K562 (cell line): ENCODE results near the gene NR0B2. TPM values are rescaled to one million over a fixed set of nuclear protein-coding genes. Genes with fewer than 3 reads are reported as not detected.

Experiments
- CEBPB ChIP-seq: fragments of 450-650 bp; IDR thresholded peaks from 2 replicates; pipeline ENCODE4 v1.6.1; 2016; ENCODE audit warnings: missing genetic modification characterization, missing compliant biosample characterization
- ELK3 ChIP-seq: fragments of 450-650 bp; formaldehyde crosslinking; IDR thresholded peaks from 2 replicates; pipeline ENCODE4 v1.4.0; 2020; ENCODE audit warnings: mild to moderate bottlenecking
- GATA2 ChIP-seq: sonication (generic); formaldehyde crosslinking; IDR thresholded peaks from 2 replicates; pipeline ENCODE4 v1.4.0; 2020; ENCODE audit warnings: mild to moderate bottlenecking, missing genetic modification reagents
- GTF2F1 ChIP-seq: IDR thresholded peaks from 2 replicates; pipeline ENCODE4 v1.6.1; 2011; ENCODE audit warnings: low read depth, low read length, improper control_type of control experiment
- HBP1 ChIP-seq: fragments of 450-650 bp; formaldehyde crosslinking; IDR thresholded peaks from 2 replicates; pipeline ENCODE4 v1.4.0; 2022; ENCODE audit warnings: missing genetic modification characterization
- HNRNPUL1 ChIP-seq: fragments of 200-400 bp; formaldehyde crosslinking; IDR thresholded peaks from 2 replicates; pipeline ENCODE4 v1.6.1; 2017; ENCODE audit warnings: low read length
- PHB ChIP-seq: fragments of 250-450 bp; sonication (Bioruptor Pico); IDR thresholded peaks from 2 replicates; pipeline ENCODE4 v1.5.0; 2021
- POLR2G ChIP-seq: fragments of 200-400 bp; formaldehyde crosslinking; IDR thresholded peaks from 2 replicates; pipeline ENCODE4 v1.6.1; 2017; ENCODE audit warnings: low read depth, mild to moderate bottlenecking, antibody characterized with exemption, low read length, moderate library complexity
- SREBF1 ChIP-seq: fragments of 150-350 bp; IDR thresholded peaks from 2 replicates; pipeline ENCODE4 v1.6.1; 2014; ENCODE audit warnings: antibody characterized with exemption, low read depth, low read length, borderline replicate concordance
- TFE3 ChIP-seq: fragments of 450-650 bp; formaldehyde crosslinking; IDR thresholded peaks from 2 replicates; pipeline ENCODE4 v1.4.0; 2020; ENCODE audit warnings: mild to moderate bottlenecking, mixed read lengths
- TRIM25 ChIP-seq: fragments of 450-650 bp; IDR thresholded peaks from 2 replicates; pipeline ENCODE4 v1.7.0; 2016; ENCODE audit warnings: borderline replicate concordance
- TRIM28 ChIP-seq: fragments of 450-650 bp; IDR thresholded peaks from 2 replicates; pipeline ENCODE4 v1.6.1; 2017
- ZFX ChIP-seq: sonication (generic); formaldehyde crosslinking; IDR thresholded peaks from 2 replicates; pipeline ENCODE4 v1.8.0; 2022; ENCODE audit warnings: mild to moderate bottlenecking, missing genetic modification reagents, moderate library complexity
- ZNF23 ChIP-seq: fragments of 250-450 bp; sonication (Bioruptor Pico); IDR thresholded peaks from 2 replicates; pipeline ENCODE4 v1.4.0; 2020; ENCODE audit warnings: mild to moderate bottlenecking
- polyA plus RNA-seq, 8 experiments: library from polyadenylated mRNA; depleted of rRNA in 4 of 8; stranded (reverse) in 5 of 8; unstranded in 3 of 8; fragments of >200 nt; fragmentation: Nextera tagmentation in 2 of 8; fragmentation: Illumina TruSeq in 1 of 8; extraction: Ambion mirVana in 2 of 8; extraction: Trizol in 1 of 8; gene quantifications; 2 replicates each; pipeline versions ENCODE4 v1.2.1 to v1.2.3, GENCODE V29; 2011 to 2014; ENCODE audit warnings: inconsistent platforms in 1 of 8, missing spikeins in 1 of 8
- total RNA-seq, 7 experiments: library from RNA; depleted of rRNA in 6 of 7; stranded (reverse); fragments of >200 nt in 6 of 7; fragmentation: Illumina TruSeq in 2 of 7; extraction: Trizol in 2 of 7; gene quantifications; 2 replicates each; pipeline versions ENCODE4 v1.2.1 to v1.2.3, GENCODE V29; 2011 to 2021; ENCODE audit warnings: low replicate concordance in 1 of 7

NR0B2 gene
- total and polyA plus RNA-seq, 9 of the 15 experiments (the other 6 are each of a cell fraction or from before 2014, with no cell fraction given): not detected

- TF ChIP-seq ZNF23 (CRISPR knock-in tag) (no peak), PHB (CRISPR knock-in tag) (0 out of 2 replicates have a peak, but pooled peaks have one; percentile 19), HBP1 (CRISPR knock-in tag) (no peak), POLR2G (peak; percentile 96), GATA2 (CRISPR knock-in tag) (no peak), HNRNPUL1 (no peak), TRIM28 (no peak), SREBF1 (0 out of 2 replicates have a peak, but pooled peaks have one; percentile 33), CEBPB (tag) (no peak), TFE3 (no peak), ELK3 (CRISPR knock-in tag) (no peak), GTF2F1 (0 out of 2 replicates have a peak, but pooled peaks have one; percentile 27), ZFX (CRISPR knock-in tag) (peak; percentile 91; the same call in 1 of the 2 replicates), TRIM25 (no peak)
These were observed 48.9 kb downstream of the NR0B2 start (continued) for GRCh38 chr1:26864610-26865480.
